HG03520 (cell line): Measurements from ENCODE around the gene LGI4.
"Not testable (repeated sequence)": the region's sequence is repeated elsewhere in the genome, so short reads cannot be mapped to it uniquely, and the experiment has no call there.

Experiments
- ATAC-seq: cut with Tn5 transposase; IDR thresholded peaks from one replicate; pipeline ENCODE4 v1.9.1; 2021; ENCODE audit warnings: mild to moderate bottlenecking, moderate library complexity; ENCODE audit not compliant: unreplicated experiment

LGI4 gene

DNA sequence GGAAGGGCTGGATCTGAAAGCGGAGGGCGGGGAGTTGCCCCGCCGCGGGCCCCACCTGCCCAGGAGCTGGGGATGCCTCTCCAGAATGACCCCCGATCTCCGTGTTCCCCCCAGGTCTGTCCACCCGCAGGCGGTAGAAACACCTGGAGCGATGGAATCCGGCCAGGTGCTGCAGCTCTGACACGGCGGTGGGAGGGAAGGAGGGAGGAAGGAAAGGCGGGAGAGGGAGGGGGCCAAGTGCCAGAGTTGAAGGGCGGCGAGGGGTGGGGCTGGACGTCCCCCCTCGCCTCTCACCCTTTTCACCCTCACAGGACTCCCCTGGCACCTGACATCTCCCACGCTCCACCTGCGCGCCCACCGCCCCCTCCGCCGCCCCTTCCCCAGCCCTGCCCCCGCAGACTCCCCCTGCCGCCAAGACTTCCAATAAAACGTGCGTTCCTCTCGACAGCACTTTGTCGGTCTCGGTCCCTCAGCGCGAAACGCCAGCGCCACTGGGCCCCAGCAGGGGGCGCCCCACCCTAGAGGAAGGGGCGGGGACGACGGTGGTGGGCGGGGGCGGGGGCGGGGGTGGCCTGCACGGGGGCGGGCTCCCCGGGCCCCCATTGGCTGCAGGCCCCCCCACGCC, 7.9 kb upstream of the LGI4 start:
- no peak for ATAC-seq

DNA sequence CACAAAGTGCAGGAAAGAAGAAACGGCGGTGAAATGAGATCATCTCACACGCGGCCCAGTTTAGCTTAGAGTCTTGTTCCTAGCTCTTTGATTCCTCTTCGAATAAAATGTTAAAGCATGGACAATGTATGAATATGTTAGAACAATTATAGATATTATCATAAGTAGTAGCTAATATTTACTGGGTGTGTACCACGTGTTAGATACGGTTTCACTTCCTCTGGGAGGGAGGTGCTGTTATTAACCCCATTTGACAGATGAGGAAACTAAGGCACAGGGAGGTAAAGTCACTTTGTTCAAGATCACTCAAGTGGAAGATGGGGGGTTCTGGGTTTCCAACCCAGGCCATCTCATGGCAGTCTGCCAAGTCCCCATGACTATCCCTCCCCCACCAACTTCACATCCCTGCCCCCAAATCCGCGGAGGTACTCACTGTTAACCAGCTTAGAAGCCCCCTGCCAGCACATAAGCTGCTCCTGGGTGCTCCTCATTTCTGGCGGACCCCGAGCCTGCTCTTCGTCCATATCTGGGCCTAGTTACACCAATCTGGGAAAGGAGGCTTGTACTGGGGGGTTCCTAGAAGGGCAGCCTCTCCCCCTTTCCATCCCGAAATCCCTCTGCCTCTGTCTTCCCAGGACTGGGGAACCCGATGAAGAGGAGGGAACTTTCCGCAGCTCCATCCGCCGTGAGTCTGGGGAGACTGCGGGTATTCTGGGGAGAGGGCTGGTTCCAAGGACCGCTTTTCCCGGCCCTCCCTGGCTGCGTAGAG, 7.2 kb upstream of the LGI4 start:
- no peak for ATAC-seq

DNA sequence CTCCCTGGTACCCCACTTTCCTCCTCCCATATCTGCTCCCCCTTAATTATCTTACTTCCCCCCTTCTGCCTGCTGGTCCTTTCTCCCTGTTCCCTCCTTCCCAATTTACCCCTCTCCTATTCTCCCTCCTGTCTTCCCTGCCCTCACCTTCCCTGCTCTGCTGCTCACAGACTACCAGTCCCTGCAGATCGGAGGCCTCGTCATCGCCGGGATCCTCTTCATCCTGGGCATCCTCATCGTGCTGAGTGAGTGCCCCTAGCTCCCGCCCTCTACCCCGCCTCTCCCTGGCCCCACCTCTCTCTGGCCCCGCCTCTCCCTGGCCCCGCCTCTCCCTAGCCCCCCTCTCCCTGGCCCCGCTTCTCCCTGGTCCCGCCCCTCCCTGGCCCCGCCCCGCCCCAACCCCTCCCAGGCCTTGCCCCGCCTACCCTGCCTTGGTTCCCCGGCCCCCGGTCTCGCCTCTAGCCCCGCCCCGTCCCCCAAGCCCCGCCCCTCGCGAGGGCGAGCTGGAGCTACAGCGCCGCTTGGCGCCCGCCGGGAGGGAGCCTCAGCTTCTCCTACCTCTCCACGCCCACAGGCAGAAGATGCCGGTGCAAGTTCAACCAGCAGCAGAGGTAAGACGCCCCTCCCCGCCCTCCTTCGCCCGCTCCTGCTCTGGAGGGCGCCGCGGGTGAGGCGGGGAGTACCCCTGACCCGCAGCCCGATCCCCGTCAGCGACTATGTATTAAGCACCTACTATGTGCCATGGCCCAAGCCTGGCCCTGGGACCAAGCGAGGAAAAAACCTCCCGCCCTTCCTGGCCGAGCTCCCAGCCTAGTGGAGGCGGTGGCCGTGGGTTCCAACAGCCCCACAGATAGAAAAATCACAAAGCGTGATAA, 6.3 kb upstream of the LGI4 start:
- no peak for ATAC-seq

DNA sequence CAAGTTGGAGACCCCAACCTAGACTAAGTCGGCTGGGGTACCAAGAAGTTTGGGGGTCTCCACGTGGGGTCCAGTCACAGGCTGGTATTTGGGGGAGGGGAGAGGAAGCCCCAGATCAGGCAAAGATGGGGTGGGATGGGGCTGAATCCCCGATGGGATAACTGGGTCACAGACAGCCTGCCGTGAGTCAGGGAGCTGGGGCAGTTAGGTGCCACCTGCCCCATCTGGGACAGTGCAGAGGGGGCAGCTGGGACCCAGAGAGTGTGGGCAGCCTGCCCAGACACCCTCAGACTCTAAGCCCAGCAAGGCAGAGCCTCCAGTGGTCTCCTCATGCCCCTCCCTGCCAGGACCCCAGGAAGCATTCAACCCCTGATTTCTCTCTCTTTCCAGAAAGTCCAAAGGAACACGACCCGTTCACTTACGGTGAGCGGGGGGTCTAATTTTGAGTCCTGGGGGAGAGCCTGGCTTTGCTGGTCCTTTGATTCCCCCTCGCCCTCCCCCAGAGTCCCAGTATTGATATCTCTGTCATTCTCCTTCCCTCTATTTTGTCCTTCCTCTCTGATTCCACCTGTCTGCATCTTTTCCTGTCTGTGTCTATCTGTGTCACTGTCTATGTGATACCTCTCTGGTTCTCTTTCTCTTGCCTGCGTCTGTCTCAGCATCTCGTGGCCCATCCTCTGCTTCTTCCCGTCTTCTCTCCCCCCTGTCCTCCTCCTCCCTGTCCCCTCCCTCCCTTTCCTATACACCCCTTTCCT, 5.5 kb upstream of the LGI4 start:
- ATAC-seq = no peak

DNA sequence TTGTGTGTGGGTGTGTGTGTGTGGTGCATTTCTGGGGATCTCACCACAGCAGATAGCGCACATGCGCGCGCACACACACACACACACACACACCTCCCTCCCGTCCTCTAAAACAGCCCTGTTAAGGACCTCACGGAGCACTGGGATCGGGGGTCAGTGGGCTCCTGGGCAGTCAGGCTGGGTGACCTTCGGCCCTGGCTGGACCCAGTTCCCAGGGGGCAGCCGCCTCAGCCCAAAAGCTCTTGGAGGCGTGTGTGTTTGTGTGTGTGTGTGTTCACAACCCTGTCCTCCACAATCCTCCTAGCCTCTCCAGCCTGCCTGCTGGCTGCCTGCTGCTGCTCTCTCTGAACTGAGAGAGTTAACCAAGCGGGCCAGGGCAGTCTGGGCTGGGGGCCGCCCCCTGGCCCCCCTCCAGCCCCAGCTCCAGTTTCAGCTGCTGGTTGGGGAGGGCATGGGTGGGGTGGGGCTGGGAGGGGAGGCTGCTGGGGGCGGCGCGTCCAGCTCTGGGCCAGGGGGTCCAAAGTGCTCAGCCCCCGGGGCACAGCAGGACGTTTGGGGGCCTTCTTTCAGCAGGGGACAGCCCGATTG, 3.5 kb upstream of the LGI4 start, which contains the start of gene FXYD1:
Gene FXYD1, plus strand, starts transcription at position 520 of the 588 bp plus-strand sequence. CDS start 1,256 bp downstream, outside the sequence.
- no peak for ATAC-seq

DNA sequence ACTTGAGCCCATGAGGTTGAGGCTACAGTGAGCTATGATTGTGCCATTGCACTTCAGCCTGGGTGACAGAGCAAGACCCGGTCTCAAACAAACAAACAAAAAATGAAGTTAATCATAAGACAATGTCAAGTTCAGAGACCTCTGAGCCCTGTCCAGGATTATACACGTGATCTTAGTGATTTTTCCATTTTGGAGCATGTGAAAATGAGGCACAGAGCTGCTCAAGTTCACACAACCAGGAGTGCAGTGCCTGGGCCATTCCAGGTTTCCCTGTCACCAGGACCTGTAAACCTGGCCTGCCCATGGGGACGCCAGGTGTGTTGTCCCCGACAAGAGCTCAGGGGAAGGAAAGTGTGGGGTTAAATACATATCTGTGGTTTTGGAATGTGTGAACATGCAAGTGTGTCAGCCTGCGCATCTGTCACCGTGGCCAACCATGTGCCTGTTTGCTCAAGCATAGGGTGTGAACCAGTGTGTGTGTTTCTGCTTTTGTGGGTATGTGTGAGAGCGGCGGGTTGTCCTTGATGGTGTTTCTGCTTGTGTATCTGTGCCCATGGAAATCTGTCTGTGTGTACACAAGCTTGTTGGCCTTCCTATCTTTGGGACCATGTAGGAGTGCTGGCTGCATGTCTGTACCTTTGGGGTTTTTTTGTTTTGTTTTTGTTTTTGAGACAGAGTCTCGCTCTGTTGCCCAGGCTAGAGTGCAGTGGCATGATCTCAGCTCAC, 2.3 kb upstream of the LGI4 start:
- no peak for ATAC-seq

DNA sequence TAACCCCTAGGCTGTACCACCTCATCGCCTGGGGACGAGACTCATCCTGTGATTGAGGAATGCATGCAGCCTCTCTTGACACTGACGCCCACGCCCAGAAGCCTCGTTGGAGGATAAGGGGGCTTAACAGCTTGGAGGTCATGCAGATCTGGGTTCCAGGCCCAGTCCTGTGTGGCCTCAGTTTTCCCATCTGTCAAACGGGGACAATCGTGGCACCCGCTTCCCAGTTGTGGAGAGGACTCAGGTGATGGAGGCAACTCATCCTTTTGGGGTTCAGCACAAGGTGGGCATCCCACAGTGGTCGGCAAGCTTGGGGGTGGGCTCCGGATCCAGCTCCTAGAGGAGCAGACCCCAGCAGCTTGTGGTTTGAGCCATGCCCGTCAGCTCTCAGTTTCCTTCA, 1.4 kb upstream of the LGI4 start:
- ATAC-seq = no peak

DNA sequence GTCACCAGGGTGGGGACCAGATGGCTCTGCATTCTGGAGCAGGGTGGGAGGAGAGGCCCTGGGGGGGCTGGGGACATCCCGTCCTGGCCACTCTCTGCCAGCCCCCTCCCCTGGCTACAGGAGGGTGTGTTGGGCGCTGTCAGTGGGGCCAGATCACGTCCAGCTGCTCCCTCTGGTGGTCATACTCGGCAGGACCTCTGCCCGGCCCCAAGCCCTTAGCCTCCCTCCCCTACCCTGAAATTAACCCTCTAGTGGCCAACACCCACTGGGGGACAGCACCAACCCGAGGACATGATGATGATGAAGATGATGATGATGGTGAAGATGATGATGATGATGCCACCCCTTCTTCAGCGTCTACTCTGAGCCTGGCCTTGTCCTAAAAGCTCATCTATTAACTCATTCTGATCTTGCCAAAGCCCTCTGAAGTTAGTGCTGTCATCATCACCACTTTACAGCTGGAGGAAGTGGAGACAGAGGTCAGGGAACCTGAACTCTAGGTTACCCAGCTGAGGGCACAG, 590 bp upstream of the LGI4 start:
- ATAC-seq = no peak

DNA sequence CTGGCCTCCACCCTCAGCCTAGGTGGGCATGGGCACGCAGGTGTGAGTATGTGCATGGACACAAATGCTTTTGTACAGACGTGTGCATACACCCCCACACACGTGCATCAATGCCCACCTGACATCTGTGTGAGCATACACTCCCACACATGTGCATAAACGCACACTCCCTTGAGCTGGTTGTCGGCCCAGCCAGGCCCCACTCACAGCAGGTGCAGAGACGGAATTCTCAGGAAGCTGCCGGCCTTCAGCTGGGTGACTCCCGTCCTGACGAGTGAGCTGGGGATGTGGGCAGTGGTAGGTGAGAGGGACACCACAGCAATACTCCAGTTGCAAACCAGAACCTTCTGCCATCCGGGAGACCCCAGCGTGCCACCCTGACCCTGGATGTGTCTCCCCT, 1.0 kb downstream of the LGI4 start:
- ATAC-seq = no peak

DNA sequence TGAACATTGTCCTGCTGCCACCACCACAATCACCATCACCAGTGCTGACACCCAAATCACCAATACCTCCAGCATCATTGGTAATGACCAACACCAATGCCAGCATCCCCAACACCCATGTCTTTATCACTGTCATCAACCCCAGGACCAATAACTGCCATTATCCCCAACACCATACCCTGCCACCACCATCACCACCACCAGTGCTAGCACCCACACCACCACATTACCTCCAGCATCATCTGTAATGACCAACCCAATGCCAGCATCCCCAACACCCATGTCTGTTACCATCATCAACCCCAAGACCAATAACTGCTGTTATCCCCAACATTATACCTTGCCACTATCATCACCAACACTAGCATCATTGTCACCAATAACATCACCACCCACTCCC, 2.6 kb downstream of the LGI4 start:
- ATAC-seq = no peak

DNA sequence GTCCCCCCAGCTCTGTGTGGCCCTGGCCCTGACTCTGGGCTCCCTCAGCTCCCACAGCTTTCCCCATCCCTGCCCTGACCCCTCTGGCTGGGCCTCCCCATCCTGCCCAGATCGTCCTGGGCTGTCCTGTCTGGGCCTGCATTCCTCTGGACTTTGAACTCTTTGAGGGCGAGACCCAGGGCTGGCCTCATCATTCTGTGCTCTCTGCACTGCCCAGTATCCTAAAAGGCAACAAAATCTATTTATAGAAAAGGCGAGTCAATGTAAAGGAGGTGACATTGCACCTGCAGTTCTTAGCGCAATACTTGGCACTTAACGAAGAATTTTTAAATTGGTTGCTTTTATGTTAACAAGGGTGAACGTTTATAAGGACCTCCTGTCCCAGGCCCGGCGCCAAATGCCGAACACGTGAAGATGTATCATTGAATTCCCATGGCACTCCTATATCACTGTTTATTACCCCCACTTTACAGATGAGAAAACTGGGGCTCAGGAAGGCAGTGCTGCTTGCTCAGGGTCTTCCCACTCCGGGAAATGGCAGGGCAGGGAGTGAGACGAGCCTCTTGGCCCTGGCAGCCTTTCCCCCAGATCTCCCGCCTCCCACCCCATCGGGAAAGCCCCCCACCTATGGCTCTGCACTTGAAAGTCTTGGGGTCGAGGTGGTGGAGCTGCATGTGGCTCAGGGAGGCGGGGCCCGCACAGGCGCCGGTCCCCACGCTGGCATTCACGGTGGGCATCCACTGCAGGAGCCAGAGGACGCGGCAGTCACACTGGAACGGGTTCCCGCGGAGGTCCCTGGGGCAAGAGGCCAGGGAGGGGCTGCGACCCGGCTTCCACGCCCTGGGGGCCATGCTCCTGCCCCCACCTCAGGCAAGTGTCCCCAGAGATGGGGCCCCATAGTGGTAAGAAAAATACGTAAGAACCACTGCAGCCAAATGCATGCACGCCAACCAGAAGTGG, 3.8 kb downstream of the LGI4 start:
- ATAC-seq = no peak

DNA sequence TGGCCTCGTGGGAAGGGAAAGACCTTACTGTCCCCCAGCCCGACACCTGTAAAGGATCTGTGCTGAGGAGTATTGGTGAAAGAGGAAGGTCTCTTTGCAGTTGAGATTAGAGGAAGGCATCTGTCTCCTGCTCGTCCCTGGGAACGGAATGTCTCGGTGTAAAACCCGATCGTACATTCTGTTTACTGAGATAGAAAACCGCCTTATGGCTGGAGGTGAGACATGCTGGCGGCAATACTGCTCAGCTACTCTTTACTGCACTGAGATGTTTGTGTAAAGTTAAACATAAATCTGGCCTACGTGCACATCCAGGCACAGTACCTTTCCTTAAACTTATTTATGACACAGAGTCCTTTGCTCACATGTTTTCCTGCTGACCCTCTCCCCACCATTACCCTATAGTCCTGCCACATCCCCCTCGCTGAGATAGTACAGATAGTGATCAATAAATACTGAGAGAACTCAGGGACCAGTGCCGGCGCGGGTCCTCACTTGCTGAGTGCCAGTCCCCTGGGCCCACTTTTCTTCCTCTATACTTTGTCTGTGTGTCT, 5.1 kb downstream of the LGI4 start:
- not testable (repeated sequence) for ATAC-seq

DNA sequence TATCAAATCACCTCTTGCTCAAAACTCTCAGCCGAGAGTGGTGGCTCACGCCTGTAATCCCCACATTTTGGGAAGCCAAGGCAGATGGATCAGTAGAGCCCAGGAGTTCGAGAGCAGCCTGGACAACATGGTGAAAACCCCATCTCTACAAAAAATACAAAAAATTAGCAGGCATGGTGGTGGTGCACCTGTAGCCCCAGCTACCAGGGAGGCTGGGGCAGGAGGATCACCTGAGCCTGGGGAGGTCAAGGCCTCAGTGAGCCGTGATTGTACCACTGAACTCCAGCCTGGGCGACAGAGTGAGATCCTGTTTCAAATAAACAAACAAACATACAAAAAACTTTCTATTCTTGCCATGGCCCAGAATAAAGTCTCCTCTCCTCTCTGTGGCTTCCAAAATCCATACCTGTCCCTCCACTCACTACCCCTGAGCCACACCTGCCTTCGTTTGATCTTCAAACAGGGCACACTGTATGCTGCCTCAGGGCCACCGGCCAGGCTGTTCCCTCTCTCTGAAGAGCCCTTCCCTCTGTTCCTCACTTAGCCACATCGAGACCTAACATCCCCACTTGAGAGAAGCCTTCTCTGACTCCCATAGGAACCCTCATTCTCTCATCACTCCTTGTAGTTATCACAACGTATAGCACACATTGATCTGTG, 6.3 kb downstream of the LGI4 start:
- no peak for ATAC-seq

DNA sequence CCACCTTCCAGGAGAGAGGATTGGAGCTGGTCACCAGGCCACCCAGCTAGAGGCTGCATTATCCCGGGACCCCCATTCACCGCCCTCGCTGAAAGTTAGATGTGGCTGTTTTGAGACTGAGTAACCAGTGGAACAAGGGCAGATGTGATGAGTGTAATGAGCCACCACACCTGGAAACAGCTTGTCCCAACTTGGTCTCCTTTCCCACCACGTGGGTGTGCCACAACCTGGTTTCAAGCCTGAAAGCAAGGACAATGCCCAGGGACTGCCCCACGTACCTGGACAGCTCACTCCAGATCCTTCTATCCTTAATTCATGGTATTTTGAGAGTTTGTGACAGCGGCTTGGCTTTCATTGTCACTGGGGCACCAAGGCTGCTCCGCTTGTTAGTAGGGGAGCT, 7.0 kb downstream of the LGI4 start:
- ATAC-seq = no peak

DNA sequence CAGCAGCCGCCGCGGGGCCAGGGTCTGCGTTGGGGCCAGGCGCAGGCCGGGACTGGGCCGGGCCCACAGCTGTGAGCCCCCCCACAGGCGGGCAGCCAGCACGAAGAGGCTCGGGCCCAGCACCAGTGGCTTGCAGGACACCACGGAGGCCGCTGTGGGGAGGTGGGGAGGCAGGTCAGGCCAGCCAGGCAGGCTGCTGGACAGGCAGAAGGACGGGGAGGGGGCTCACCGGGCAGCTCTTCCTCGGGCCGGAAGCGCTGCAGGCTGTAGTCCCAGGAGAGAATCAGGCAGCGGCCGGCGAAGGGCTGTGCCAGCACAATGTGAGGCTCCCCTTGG, 8.3 kb downstream of the LGI4 start:
- ATAC-seq = no peak

DNA sequence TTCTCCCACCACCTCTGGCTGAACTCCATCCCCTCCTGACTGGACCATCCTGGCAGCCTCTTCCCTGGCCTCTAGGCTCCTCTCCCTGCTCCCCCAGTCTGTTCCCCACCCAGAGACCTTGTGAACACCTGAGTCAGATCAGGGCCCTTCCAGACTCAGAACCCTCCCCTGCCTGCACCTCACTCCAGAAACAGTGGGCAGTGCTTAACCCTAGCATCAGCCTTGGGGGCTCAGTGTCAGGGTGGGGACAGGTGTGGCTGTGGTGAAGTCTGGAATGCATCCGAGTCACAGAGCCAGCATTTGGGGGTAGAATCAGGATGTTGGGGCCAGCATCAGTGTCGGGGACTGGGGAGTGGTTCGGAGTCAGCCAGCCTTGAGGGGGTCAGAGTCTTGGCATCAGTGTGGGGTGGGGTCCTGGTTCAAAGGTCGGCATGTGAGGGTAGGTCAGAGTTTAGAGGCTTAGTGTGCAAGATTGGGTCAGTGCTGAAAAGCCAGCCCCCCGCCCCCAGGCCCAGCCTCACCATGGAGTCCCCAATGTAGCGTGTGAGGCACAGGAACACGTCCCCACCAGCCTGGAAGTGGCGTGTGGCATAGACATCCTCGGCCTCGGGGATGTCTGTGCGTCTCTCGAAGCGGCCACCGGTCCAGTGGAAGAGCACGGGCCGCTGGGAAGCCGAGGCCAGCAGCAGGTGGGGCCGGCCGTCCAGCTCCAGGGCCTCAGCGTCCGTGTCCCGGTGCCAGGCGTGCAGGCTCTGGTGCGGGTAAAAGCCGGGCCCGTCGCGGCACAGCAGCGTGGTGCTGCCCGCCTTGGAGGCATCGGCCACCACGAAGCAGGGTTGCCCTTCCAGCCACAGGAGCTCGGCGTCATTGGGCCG, 8.9 kb downstream of the LGI4 start:
- no peak for ATAC-seq

DNA sequence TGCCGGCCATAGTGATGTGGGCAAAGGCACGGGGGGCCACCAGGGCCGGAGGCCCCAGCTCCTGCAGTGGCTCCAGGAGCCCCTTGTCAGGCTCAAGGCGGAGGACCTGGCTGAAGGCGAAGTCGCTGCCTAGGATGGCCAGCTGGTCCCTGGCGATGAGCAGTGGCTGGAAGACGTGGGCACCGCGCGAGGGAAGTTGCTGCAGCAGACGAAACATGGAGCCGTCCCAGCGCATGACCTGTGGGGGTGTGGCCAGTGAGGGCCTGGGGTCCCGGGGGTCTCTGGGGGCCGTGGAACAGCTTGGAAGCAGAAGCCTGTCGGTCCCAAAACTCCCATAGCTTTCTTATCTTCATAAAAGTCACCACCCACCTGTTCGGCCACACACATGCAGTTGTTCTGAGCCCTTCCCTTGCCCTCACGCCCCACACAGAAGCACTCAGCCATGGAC, 9.6 kb downstream of the LGI4 start:
- ATAC-seq = no peak
